CD14-positive monocyte (primary cell): ENCODE measurements around the gene CYP2C9. TPM values are rescaled to one million over a fixed set of nuclear protein-coding genes. Genes with fewer than 3 reads are reported as not detected.

Experiments
- DNase-seq, 3 donors: peaks; one replicate each; pipeline ENCODE4 v3.0.0-alpha.2; 2011 to 2022
- H2AFZ ChIP-seq: 2 replicates; pipeline ENCODE4 v1.6.0; 2012; ENCODE audit warnings: mild to moderate bottlenecking, low read depth, low read length, inconsistent platforms; ENCODE audit not compliant: insufficient read depth, poor library complexity, severe bottlenecking
- H3K27ac ChIP-seq, 2 donors: 1 replicate in 1 of 2; 2 replicates in 1 of 2; pipeline ENCODE4 v1.5.1; 2012 to 2013; ENCODE audit warnings: low read length in 2 of 2, control low read depth in 1 of 2, inconsistent platforms in 1 of 2, low read depth in 1 of 2, mild to moderate bottlenecking in 1 of 2
- H3K27me3 ChIP-seq, 2 donors: one replicate each; pipeline versions ENCODE4 v1.6.0 to v1.6.1; 2011 to 2013; ENCODE audit warnings: low read length in 2 of 2; ENCODE audit not compliant: control insufficient read depth in 2 of 2, insufficient read depth in 2 of 2
- H3K36me3 ChIP-seq, 2 donors: replicated peaks in 1 of 2; 1 replicate in 1 of 2; 2 replicates in 1 of 2; pipeline versions ENCODE4 v1.5.1 to v1.6.1; 2012 to 2013; ENCODE audit warnings: low read length in 2 of 2, control low read depth in 1 of 2, inconsistent platforms in 1 of 2, mild to moderate bottlenecking in 1 of 2; ENCODE audit not compliant: insufficient read depth in 2 of 2, control insufficient read depth in 1 of 2
- H3K4me1 ChIP-seq, 2 donors: 1 replicate in 1 of 2; 2 replicates in 1 of 2; pipeline versions ENCODE4 v1.5.1 to v1.6.1; 2012 to 2013; ENCODE audit warnings: low read length in 2 of 2, control low read depth in 1 of 2, inconsistent platforms in 1 of 2, mild to moderate bottlenecking in 1 of 2, moderate library complexity in 1 of 2; ENCODE audit not compliant: insufficient read depth in 2 of 2, control insufficient read depth in 1 of 2
- H3K4me2 ChIP-seq: replicated peaks from 2 replicates; pipeline ENCODE3; 2012; ENCODE audit warnings: low read length, moderate library complexity, mild to moderate bottlenecking; ENCODE audit not compliant: poor library complexity, severe bottlenecking; ENCODE audit errors: extremely low read depth
- H3K4me3 ChIP-seq, 3 experiments: fragments of 200-600 bp in 1 of 3; sonication (generic) in 1 of 3; replicated peaks in 1 of 3; 1 replicate in 2 of 3; 2 replicates in 1 of 3; pipeline ENCODE4 v1.5.1; 2011 to 2013; ENCODE audit warnings: low read length in 3 of 3, mild to moderate bottlenecking in 3 of 3, control low read depth in 2 of 3, low read depth in 2 of 3, inconsistent platforms in 1 of 3, moderate library complexity in 1 of 3
- H3K79me2 ChIP-seq: 2 replicates; pipeline ENCODE4 v1.6.0; 2012; ENCODE audit warnings: mild to moderate bottlenecking, control low read depth, inconsistent platforms, low read length, moderate library complexity; ENCODE audit not compliant: insufficient read depth
- H3K9ac ChIP-seq: 2 replicates; pipeline ENCODE4 v1.6.0; 2017; ENCODE audit warnings: low read length, mild to moderate bottlenecking; ENCODE audit not compliant: insufficient read depth, poor library complexity, severe bottlenecking
- H3K9me3 ChIP-seq, 2 donors: replicated peaks in 1 of 2; 1 replicate in 1 of 2; 2 replicates in 1 of 2; pipeline versions ENCODE4 v1.5.1 to v1.6.1; 2012 to 2013; ENCODE audit warnings: low read length in 2 of 2, control low read depth in 1 of 2; ENCODE audit not compliant: control insufficient read depth in 1 of 2, insufficient read depth in 1 of 2
- H4K20me1 ChIP-seq: 2 replicates; pipeline ENCODE4 v1.6.0; 2012; ENCODE audit warnings: mild to moderate bottlenecking, low read length, control low read depth, moderate library complexity; ENCODE audit not compliant: insufficient read depth
- H3K27ac Mint-ChIP-seq, 7 donors: one replicate each; pipeline ENCODE4 v1.8.0; 2020; ENCODE audit warnings: mild to moderate bottlenecking in 7 of 7, mixed read lengths in 7 of 7, moderate library complexity in 6 of 7, inconsistent platforms in 2 of 7
- H3K27me3 Mint-ChIP-seq, 3 donors: one replicate each; pipeline ENCODE4 v1.8.0; 2021 to 2022; ENCODE audit warnings: low read depth in 3 of 3, mild to moderate bottlenecking in 3 of 3, mixed read lengths in 3 of 3, moderate library complexity in 3 of 3, inconsistent platforms in 1 of 3
- H3K36me3 Mint-ChIP-seq, 2 donors: one replicate each; pipeline ENCODE4 v1.8.0; 2020; ENCODE audit warnings: mixed read lengths in 2 of 2, inconsistent platforms in 1 of 2, mild to moderate bottlenecking in 1 of 2
- H3K4me1 Mint-ChIP-seq: one replicate; pipeline ENCODE4 v1.8.0; 2020; ENCODE audit warnings: mild to moderate bottlenecking, mixed read lengths
- H3K4me3 Mint-ChIP-seq, 2 donors: one replicate each; pipeline ENCODE4 v1.8.0; 2020; ENCODE audit warnings: mild to moderate bottlenecking in 2 of 2, mixed read lengths in 2 of 2, moderate library complexity in 1 of 2
- H3K9me3 Mint-ChIP-seq, 7 donors: one replicate each; pipeline ENCODE4 v1.8.0; 2020 to 2022; ENCODE audit warnings: mixed read lengths in 7 of 7, mild to moderate bottlenecking in 6 of 7, moderate library complexity in 6 of 7, inconsistent platforms in 2 of 7
- CTCF ChIP-seq: fragments of 200-600 bp; IDR thresholded peaks from one replicate; pipeline ENCODE4 v1.8.0; 2022; ENCODE audit warnings: antibody characterized with exemption, mild to moderate bottlenecking
- WGBS: methylation state at CpG from one replicate; pipeline ENCODE4 v1.1.5; 2013; ENCODE audit warnings: missing lambda C conversion rate; ENCODE audit not compliant: insufficient coverage; 5-methylcytosine and 5-hydroxymethylcytosine counted together
- intact Hi-C, 2 donors: fragments of 100-400 bp; cut with micrococcal nuclease; formaldehyde crosslinking; loops; one replicate each; pipeline versions ENCODE4 v1.15.0 to v1.15.1; 2023
- polyA minus RNA-seq: library from RNA; depleted of rRNA, polyadenylated mRNA; stranded (reverse); fragments of >200 nt; gene quantifications from 2 replicates; pipeline ENCODE4 v1.2.3, GENCODE V29; 2012
- polyA plus RNA-seq, 3 donors: library from polyadenylated mRNA; depleted of rRNA in 1 of 3; unstranded in 2 of 3; stranded (reverse) in 1 of 3; fragments of 300-500 nt in 2 of 3; fragments of >200 nt in 1 of 3; fragmentation: Illumina TruSeq in 2 of 3; gene quantifications; 1 replicate in 2 of 3; 2 replicates in 1 of 3; pipeline ENCODE4 v1.2.3, GENCODE V29; 2012 to 2021
- total RNA-seq, 12 experiments: library from RNA in 1 of 12; stranded (reverse) in 1 of 12; fragments of 120-200 nt in 1 of 12; gene quantifications; one replicate each; pipeline ENCODE4 v1.2.4 and lab custom pipeline; 2013 to 2026; ENCODE audit warnings: mixed read lengths in 6 of 12, inconsistent platforms in 1 of 12

Gene CYP2C9
- total RNA-seq (2013), result not detected
- not detected for polyA plus RNA-seq
- not detected in 2 replicates for polyA minus RNA-seq
- total RNA-seq (lab: John Stamatoyannopoulos, UW), result 0 to 1.2 (median 0) reads per million in 11 experiments

- no peaks in the 10 kb centered on the region for H3K36me3 ChIP-seq
- H3K4me3 Mint-ChIP-seq, result no peak within 1 kb of the TSS
- no peak within 1 kb of the TSS for H2AFZ ChIP-seq
- no peak for DNase-seq
- no peak within 1 kb of the TSS for H3K27ac ChIP-seq
- intact Hi-C loops, result no loop called here
- no peak within 1 kb of the TSS for H3K4me2 ChIP-seq
- H3K79me2 ChIP-seq, result no peaks in the 10 kb centered on the region
- H3K27ac Mint-ChIP-seq, result no peak within 1 kb of the TSS
- no peaks in the 10 kb centered on the region for H3K27me3 ChIP-seq
- H3K9ac ChIP-seq, result no peak within 1 kb of the TSS
- H3K9me3 ChIP-seq, result peaks cover 4 to 10% of the 10 kb centered on the region in 2 donors
- no peak within 1 kb of the TSS for H3K4me3 ChIP-seq
- no peaks in the 10 kb centered on the region for H3K36me3 Mint-ChIP-seq
- WGBS, result 100% methylated on average over 1 of the region's 2 CpGs
- no peak for TF ChIP-seq CTCF
- H3K27me3 Mint-ChIP-seq, result peaks cover 0 to 3% (median 0%) of the 10 kb centered on the region in 3 donors
- H3K4me1 Mint-ChIP-seq, result no peaks in the 10 kb centered on the region
- no peaks in the 10 kb centered on the region for H3K4me1 ChIP-seq
- peaks cover 3 to 19% (median 12%) of the 10 kb centered on the region in 7 donors for H3K9me3 Mint-ChIP-seq
- H4K20me1 ChIP-seq, result no peaks in the 10 kb centered on the region
Observed at GRCh38 chr10:94938383-94938782, at the start of gene CYP2C9. Gene CYP2C9, plus strand, starts transcription at chr10:94938658. Its CDS starts 25 bp downstream, at chr10:94938683.

- DNase-seq, result no peak
- Mint-ChIP-seq H3K9me3 (peaks cover 0 to 27% (median 4%) of the 10 kb centered on the region in 7 donors), H3K27me3 (peaks cover 0 to 2% (median 0%) of the 10 kb centered on the region in 3 donors), H3K4me1 (no peaks in the 10 kb centered on the region), H3K36me3 (no peaks in the 10 kb centered on the region), H3K4me3 (no peak overlapping the region), H3K27ac (no peak overlapping the region)
- H3K4me1 ChIP-seq, result no peaks in the 10 kb centered on the region
- no peaks in the 10 kb centered on the region for H4K20me1 ChIP-seq
- intact Hi-C loops, result no loop called here
- H3K79me2 ChIP-seq, result no peaks in the 10 kb centered on the region
- peaks cover 0 to 8% of the 10 kb centered on the region in 2 donors for H3K9me3 ChIP-seq
- H3K27ac ChIP-seq, result no peak overlapping the region
- H2AFZ ChIP-seq, result no peak overlapping the region
- no CpG with 5 or more reads among the region's 3 CpGs for WGBS
- no peak for TF ChIP-seq CTCF
- H3K9ac ChIP-seq, result no peak overlapping the region
- no peak overlapping the region for H3K4me2 ChIP-seq
- no peaks in the 10 kb centered on the region for H3K27me3 ChIP-seq
- no peak overlapping the region for H3K4me3 ChIP-seq
- no peaks in the 10 kb centered on the region for H3K36me3 ChIP-seq
Observed at GRCh38 chr10:94889123-94889522, 49.3 kb upstream of the CYP2C9 start.
